NCI-H524 (cell line): ENCODE measurements around the gene EGFR.

Source experiments
- DNase-seq, 2 experiments: peaks; one replicate each; lab custom pipeline; 2025; lab: John Stamatoyannopoulos, UW

The EGFR gene

DNA sequence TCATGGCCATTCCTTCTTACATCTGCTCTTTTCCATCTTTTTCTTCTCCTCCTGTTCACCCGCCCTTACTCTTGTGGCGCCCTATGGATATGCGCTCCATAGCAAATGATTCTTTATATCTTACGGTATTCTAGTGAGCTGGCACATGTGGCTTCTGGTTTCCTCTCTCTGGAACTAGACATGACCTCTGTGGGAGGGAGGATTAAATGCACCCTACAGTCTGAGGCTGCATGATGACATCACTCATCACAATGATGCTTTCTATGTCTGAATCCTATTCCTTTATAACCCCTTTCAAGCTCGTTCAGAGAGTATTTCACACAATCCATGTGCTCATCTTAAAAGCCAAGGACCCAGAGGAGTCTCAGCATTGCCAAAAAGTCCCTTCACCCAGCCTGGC lies 153.3 kb downstream of the EGFR start:
- no peak for DNase-seq

- no peak for DNase-seq
These were observed 154.2 kb downstream of the EGFR start for GRCh38 chr7:55172881-55173609.

- DNase-seq, result no peak
These were observed 154.9 kb downstream of the EGFR start for GRCh38 chr7:55173671-55174070.

GRCh38 chr7:55174456-55174855 lies 155.6 kb downstream of the EGFR start:
- no peak for DNase-seq

DNA sequence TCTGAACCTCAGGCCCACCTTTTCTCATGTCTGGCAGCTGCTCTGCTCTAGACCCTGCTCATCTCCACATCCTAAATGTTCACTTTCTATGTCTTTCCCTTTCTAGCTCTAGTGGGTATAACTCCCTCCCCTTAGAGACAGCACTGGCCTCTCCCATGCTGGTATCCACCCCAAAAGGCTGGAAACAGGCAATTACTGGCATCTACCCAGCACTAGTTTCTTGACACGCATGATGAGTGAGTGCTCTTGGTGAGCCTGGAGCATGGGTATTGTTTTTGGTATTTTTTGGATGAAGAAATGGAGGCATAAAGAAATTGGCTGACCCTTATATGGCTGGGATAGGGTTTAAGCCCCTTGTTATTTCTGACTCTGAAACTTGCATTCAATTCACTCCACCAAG lies 156.0 kb downstream of the EGFR start:
- no peak for DNase-seq

DNA sequence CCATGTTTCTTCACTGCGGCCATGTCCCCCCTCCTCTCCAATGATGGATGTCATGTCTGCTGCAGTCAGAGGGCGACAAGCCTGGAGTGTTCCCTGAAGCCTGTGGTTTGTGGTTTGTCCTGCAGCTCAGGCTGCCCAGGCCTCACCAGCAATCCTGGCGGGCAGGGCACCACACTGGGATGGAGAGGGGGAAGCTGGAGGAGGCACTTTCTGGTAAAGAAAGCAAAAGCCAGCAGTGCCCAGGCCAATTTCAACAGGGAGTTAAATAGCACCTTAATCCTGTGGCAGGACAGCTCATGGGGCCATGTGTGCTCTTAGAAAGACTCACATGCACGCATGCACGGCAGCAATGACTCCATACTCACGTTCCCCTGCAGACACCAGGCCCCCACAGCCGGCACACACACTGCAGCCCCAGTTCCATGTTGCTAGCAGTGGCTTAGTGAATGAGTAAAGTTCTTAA lies 158.3 kb downstream of the EGFR start:
- no peak for DNase-seq

DNA sequence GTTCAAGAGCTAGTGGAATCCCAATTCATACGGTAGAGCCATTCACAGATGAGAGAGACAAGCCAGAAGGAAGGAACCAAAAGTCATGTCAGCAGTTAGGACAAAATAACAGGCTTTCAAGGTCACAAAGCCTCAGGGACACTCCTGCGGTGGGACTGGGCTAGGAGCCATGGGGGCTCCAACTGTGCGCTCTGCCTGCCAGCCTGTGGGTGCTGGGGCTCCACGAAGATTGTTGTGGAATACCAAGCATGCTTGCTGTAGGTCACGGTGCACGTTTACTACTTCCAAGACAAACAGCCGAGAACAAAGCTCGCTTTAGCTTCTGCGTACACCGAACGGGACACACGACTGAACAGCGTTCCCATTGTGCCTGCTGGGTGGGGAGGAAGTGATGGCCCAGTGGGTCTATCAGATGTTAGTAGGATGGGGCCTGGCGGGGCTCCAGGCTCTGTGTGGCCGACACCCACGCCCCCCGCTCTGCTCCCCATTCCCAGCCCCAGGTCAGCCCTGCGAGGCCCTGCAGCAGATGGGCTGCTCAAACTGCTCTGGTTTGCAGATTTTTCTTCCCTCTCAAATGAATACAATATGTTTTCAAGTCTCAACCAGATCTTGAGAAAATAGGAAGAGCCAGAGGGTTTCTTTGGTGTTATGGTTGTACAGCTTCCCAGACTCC lies 158.9 kb downstream of the EGFR start:
- DNase-seq, result no peak

DNA sequence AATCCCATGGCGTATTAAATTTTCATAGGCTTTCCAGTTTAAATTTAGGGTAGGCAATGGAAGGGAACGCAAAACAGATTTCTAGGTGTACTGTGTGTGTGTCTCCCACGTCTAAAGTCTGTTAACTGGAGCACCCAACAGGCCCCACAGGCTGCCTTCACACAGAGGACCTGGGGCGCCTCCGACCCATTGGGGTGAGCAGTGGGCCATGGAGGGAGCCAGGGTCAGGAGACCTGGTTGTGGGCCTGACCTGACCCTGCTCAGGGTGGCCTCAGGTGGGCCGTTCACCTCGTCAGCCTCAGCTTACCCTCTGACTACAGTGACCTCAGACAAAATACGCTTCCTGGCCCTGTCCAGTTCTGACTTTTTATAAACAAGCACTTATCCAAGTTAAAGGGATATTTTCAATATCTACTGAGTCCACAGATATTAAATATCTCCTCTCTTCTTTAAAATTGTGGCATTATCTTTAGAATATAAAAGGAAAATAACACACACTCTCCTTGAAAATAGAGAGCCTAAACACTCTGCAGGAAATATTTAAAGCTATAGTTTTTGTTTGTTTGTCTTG lies 159.6 kb downstream of the EGFR start:
- DNase-seq, result no peak

DNA sequence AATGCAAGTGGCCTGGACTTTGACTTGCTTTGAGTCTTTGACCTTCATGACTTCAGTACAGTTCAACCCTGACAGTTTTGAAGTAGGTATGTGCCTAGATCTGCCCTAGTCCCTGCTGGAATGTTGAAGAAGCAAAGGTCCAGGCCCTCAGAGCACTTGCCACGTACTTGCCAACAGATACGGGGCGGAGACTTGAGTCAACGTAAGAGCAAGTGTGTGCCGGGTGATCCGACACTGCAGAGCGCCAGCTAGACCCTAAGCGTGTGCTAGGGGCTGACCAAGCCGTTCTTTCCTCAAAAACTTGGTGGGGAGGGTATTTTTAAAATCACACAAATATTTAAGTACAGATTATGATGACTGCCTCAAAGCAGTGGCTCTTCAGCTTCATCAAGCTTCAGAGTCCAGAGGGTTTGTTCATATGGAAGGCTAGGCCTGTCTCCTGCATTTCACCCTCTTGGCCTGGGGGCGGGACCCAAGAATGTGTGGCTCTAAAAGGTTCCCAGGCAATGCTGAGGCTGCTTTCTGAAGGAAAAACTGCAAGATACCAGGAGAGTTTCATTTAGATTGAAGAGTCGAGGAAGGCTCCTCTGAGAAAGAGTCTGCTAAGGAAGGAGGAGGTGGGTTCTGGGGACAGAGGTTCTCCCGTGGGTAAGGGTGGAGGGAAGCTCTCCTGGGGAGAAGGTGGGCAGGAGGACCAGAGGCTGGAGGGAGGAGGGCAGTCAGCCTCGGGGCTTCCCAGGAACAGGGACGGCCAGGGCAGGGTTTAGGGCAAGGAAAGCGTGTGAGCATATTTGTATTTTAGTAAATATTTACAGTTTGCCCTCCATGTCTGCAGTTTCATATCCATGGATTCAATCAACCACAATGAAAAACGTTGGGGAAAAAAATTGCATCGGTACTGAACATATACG lies 160.3 kb downstream of the EGFR start:
- no peak for DNase-seq

DNA sequence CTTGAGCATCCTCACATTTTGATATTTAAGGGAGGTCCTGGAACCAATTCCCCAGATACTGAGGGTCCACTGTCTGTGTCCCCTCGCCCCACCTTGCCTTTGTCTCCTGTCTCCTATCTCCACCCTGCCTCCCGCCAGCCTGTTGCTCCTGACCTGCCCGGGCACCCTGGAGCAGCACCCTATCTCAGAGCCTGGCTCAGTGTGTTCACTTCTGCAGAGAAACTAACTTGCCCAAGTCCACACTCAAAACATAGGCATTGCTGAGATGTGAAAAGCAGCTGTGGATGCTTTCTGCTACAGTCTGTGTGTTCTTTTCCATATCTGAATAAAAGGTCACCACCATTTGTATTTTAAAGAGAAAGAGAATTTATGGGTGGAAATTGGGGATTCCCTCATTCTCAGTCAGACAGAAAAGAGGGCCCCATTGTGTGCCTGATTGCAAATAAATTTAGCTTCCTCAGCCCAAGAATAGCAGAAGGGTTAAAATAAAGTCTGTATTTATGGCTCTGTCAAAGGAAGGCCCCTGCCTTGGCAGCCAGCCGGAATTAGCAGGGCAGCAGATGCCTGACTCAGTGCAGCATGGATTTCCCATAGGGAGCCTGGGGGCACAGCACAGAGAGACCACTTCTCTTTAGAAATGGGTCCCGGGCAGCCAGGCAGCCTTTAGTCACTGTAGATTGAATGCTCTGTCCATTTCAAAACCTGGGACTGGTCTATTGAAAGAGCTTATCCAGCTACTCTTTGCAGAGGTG lies 161.3 kb downstream of the EGFR start:
- DNase-seq, result no peak

DNA sequence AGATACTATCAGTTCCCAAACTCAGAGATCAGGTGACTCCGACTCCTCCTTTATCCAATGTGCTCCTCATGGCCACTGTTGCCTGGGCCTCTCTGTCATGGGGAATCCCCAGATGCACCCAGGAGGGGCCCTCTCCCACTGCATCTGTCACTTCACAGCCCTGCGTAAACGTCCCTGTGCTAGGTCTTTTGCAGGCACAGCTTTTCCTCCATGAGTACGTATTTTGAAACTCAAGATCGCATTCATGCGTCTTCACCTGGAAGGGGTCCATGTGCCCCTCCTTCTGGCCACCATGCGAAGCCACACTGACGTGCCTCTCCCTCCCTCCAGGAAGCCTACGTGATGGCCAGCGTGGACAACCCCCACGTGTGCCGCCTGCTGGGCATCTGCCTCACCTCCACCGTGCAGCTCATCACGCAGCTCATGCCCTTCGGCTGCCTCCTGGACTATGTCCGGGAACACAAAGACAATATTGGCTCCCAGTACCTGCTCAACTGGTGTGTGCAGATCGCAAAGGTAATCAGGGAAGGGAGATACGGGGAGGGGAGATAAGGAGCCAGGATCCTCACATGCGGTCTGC lies 162.2 kb downstream of the EGFR start:
- no peak for DNase-seq

GRCh38 chr7:55181762-55182161 lies 162.9 kb downstream of the EGFR start:
- DNase-seq, result no peak

- no peak for DNase-seq
These were observed 165.1 kb downstream of the EGFR start for GRCh38 chr7:55183897-55184296.

DNA sequence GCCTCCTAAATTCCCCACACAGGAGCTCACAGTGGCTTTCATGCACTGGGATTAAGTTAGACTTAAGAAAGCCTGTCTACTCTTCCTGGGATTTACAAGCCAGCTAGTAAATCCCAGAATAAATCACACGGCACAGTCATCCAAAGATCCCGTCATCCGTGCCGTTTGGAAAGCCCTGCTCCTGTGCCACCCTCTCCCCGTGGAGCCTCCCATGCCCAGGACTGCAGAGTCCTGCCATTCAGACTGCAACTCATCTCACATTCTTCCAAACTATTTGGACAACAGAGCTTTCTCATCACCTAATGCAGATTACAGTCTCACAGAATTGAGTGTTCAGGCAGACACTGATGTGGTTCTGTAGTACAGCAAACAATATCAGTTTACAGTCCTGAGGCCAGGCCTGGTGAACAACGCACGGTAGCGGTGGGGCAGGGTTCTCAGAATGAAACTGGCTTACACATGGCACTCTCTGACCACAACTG lies 166.5 kb downstream of the EGFR start:
- no peak for DNase-seq

GRCh38 chr7:55185941-55186609 lies 167.3 kb downstream of the EGFR start:
- no peak for DNase-seq

GRCh38 chr7:55187701-55188491 lies 169.1 kb downstream of the EGFR start:
- no peak for DNase-seq

DNA sequence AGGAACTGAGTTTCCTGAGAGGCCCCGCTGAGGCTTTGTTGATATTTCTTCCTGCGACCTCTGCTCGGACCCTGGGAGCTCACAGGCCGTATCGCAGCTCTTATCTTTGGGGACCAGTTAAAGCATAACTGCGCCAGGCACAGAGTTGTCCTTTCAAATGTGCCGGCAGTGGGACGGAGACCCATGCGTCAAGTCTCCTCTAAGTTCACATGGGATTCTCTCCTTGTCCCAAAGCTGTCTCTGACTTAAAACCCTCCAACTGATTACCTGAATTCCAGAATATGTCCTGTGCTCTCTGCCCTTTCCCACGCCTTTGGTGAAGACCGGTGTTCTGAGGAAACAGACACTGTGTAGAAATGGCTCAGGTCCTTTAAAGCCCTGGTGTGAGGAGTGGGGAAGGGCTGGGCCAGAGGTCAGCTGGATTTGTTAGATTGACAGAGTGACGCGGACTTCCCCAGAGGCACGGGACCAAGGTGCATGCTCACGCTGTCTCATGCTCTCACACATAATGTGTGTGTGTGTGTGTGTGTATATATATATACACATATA lies 169.8 kb downstream of the EGFR start:
- no peak for DNase-seq

- no peak for DNase-seq
These were observed 170.4 kb downstream of the EGFR start for GRCh38 chr7:55189146-55189766.

- no peak for DNase-seq
These were observed 171.1 kb downstream of the EGFR start for GRCh38 chr7:55189878-55190436.
